MG63 (cell line): ENCODE data around the gene MVP. TPM values are rescaled to one million over a fixed set of nuclear protein-coding genes. Genes with fewer than 3 reads are reported as not detected.

Source experiments
- total RNA-seq: library from RNA; depleted of rRNA; stranded (reverse); fragments of >200 nt; shearing (Covaris generic); gene quantifications from 2 replicates; pipeline ENCODE4 v1.2.3, GENCODE V29; 2014; ENCODE audit warnings: low replicate concordance; rRNA removed

Gene MVP
- total RNA-seq, 1 experiment from 2014 or later: 147 TPM

Other genes starting within 250 kb of the MVP start
- gene SPN, start 157.2 kb upstream of the MVP start, total RNA-seq: not detected in 2 replicates
- gene QPRT, start 141.3 kb upstream of the MVP start, total RNA-seq: 0.36 and 0.64 TPM in 2 replicates
- not detected in 2 replicates for gene C16orf54, start 74.5 kb upstream of the MVP start, total RNA-seq
- gene ZG16, start 42.2 kb upstream of the MVP start, total RNA-seq: not detected in 2 replicates
- gene KIF22, start 29.7 kb upstream of the MVP start, total RNA-seq: 74.9 and 134 TPM in 2 replicates
- 331 and 420 TPM in 2 replicates for gene MAZ, start 13.9 kb upstream of the MVP start, total RNA-seq
- gene PRRT2, start 8.3 kb upstream of the MVP start, total RNA-seq: not detected in 2 replicates
- gene PAGR1, start 4.3 kb upstream of the MVP start, total RNA-seq: 90.0 and 113 TPM in 2 replicates
- gene CDIPT, start 42.8 kb downstream of the MVP start, total RNA-seq: 64.9 and 78.6 TPM in 2 replicates
- gene SEZ6L2, start 79.1 kb downstream of the MVP start, total RNA-seq: 18.0 and 28.5 TPM in 2 replicates
- gene ASPHD1, start 80.0 kb downstream of the MVP start, total RNA-seq: 48.3 and 73.0 TPM in 2 replicates
- gene KCTD13, start 105.8 kb downstream of the MVP start, total RNA-seq: 5.1 and 7.6 TPM in 2 replicates
- 96.9 and 121 TPM in 2 replicates for gene TMEM219, start 141.6 kb downstream of the MVP start, total RNA-seq
- 41.3 and 59.4 TPM in 2 replicates for gene TAOK2, start 153.4 kb downstream of the MVP start, total RNA-seq
- 6.5 and 25.9 TPM in 2 replicates for gene HIRIP3, start 175.2 kb downstream of the MVP start, total RNA-seq
- 97.4 and 290 TPM in 2 replicates for gene INO80E, start 175.8 kb downstream of the MVP start, total RNA-seq
- not detected in 2 replicates for gene DOC2A, start 190.6 kb downstream of the MVP start, total RNA-seq
- gene C16orf92, start 202.7 kb downstream of the MVP start, total RNA-seq: not detected in 2 replicates
- gene TLCD3B, start 210.8 kb downstream of the MVP start, total RNA-seq: 0.20 TPM in 1 of 2 replicates, not detected in the other
- 911 and 1,101 TPM in 2 replicates for gene ALDOA, start 245.3 kb downstream of the MVP start, total RNA-seq